Germinal center (tissue), 1 donor: ENCODE data around the gene PAK1IP1.
A peak's percentile ranks its signal among the peaks of the same experiment; 100 is the strongest.
"Not testable (repeated sequence)": the region's sequence is repeated elsewhere in the genome, so short reads cannot be mapped to it uniquely, and the experiment has no call there.

ENCODE experiments used
- DNase-seq: peaks from one replicate; pipeline ENCODE4 v3.0.0; 2012; ENCODE audit warnings: mixed read lengths, low spot score

The PAK1IP1 gene, protein sequence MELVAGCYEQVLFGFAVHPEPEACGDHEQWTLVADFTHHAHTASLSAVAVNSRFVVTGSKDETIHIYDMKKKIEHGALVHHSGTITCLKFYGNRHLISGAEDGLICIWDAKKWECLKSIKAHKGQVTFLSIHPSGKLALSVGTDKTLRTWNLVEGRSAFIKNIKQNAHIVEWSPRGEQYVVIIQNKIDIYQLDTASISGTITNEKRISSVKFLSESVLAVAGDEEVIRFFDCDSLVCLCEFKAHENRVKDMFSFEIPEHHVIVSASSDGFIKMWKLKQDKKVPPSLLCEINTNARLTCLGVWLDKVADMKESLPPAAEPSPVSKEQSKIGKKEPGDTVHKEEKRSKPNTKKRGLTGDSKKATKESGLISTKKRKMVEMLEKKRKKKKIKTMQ

DNA sequence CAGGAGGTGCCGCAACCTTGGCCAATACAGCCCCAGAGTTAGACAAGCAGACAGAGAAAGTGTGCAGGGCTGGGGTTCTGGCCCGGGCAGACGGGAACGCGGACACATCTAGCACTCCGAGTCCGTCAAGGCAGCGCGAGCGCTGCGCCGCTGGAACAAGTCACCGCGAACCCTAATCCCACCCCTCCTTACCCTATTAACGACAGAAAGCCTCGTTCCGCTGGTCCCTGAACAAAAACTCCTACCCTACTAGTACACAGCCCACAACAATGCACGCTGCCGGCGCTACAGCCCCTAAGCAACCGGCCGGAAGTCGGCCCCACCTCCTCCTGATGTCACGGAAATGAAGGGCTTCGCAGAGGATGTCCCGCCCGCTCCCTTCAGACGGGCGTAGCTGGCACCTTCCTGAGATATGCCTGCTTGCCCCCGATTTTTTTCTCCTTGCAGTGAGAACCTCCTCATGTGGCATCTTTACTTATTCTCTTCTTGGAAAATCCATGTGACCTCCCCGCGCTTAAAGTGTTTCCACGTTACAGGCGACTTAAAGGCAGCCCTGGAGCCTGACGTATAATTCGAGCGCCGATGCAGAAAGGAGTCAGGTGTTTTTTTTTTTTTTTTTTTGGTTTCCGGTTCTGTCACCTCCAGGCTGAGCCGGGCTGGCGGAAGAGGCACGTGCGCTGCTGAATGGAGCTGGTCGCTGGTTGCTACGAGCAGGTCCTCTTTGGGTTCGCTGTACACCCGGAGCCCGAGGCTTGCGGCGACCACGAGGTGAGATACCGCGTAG, at the start of gene PAK1IP1, which contains the start of gene C6orf52:
TSS of gene PAK1IP1 (plus strand) at position 671 of the 784 bp plus-strand sequence. CDS start at position 685, 14 bp downstream.
TSS of gene C6orf52 (minus strand) at position 315 of the 784 bp plus-strand sequence. CDS start 7,066 bp downstream, outside the sequence.
- peak; percentile 93 for DNase-seq

DNA sequence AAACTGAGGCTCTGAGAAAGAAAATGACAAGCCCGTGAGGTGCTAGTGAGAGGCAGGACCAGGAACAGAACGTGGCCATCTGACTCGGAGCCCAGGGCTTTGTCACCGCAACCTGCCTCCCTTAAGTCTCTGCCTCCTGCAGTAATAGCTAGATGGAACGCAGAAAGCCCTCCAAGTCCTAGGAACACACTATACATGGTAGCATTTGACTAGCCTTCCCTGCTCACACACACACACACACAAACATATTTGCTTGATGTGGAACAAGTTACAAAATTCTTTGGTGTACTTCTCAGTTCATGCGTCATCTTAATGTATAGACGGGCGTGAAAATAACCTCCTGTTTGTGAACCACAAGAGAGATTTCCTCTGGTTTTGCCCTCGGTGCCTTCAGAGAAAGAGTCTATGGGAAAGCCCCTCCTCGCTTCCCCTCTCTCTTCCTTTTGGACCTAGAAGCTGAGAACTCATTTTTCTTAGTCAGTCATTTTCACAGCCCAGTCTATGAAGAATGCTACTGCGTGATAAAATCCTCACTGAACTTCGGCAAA, 39.2 kb upstream of the PAK1IP1 start:
- DNase-seq = no peak

DNA sequence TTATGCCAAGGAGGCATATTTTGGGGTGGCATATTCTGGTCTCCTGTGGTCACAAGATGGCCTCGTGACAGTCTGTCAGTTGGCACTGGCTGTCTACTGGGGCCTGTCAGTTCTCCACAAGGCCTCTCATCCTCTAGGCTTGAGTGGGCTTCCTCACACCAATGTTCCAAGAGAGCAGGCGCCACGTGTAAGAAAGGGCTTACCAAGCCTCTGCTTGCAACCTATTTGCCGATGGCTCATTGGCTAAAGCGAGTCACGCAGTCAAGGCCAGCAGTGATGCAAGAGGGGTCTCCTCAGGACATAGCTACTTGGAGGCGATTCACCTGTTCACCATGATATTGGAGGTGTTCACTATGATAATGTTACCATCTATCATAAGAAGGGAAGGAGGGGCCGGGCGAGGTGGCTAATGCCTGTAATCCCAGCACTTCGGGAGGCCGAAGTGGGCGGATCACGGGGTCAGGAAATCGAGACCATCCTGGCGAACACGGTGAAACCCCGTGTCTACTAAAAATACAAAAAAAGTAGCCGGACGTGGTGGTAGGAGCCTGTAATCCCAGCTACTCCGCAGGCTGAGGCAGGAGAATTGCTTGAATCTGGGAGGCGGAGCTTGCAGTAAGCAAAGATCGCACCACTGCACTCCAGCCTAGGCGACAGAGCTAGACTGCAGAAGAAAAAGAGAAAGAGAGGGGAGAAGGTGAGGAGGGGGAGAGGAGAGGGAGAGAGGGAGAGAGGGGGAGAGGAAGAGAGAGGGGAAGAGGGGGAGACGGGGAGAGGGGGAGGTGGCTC, 35.7 kb upstream of the PAK1IP1 start:
- DNase-seq = no peak

DNA sequence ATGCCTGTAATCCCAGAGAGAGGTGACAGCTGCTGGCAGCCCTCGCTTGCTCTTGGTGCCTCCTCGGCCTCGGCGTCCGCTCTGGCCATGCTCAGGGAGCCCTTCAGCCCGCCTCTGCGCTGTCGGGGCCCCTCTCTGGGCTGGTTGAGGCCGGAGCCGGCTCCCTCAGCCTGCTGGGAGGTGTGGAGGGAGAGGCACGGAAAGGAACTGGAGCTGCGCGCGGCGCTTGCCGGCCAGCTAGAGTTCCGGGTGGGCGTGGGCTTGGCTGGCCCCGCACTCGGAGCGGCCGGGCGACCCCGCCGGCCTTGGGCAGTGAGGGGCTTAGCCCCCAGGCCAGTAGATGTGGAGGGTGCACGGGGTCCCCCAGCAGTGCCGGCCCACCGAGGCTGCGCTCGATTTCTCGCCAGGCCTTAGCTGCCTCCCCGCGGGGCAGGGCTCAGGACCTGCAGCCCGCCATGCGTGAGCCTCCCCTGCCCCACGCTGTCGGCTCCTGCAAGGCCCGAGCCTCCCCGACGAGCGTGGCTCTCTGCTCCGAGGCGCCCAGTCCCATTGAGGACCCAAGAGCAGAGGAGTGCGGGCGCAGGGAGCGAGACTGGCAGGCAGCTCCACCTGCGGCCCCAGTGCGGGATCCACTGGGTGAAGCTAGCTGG, 34.9 kb upstream of the PAK1IP1 start:
- DNase-seq = no peak

DNA sequence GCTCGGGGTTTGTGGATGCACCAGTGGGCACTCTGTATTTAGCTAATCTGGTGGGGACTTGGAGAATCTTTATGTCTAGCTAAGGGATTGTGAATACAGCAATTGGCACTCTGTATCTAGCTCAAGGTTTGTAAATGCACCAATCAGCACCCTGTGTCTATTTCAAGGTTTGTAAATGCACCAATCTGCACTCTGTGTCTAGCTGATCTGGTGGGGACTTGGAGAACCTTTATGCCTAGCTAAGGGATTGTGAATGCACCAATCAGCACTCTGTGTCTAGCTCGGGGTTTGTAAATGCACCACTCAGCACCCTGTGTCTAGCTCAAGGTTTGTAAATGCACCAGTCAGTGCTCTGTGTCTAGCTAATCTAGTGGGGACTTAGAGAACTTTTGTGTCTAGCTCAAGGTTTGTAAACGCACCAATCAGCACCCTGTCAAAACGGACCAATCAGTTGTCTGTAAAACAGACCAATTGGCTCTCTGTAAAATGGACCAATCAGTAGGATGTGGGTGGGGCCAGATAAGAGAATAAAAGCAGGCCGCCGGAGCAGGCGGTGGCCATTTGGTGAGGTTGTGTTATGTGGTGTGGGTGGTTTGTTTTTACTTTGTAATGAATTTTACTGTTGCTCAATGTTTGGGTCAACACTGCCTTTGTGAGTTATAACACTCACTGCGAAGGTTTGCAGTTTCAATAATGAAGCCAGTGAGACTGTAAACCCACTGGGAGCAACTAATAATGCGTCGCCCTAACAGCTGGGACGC, 34.2 kb upstream of the PAK1IP1 start:
- DNase-seq = not testable (repeated sequence)

DNA sequence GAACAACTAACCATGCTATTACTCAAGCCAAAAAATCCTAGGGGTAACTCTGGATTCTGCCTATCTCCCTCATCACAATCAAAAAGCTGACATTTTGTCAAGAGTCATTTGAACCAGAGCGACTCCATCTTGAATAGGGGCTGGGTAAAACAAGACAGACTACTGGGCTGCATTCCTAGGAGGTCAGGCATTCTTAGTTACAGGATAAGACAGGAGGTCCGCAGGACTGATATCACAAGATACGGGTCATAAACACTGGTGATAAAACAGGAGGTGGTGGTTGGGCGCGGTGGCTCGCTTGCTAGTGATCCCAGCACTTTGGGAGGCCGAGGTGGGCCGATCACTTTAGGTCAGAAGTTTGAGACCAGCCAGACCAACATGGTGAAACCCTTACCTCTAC, 32.6 kb upstream of the PAK1IP1 start:
- DNase-seq = no peak

DNA sequence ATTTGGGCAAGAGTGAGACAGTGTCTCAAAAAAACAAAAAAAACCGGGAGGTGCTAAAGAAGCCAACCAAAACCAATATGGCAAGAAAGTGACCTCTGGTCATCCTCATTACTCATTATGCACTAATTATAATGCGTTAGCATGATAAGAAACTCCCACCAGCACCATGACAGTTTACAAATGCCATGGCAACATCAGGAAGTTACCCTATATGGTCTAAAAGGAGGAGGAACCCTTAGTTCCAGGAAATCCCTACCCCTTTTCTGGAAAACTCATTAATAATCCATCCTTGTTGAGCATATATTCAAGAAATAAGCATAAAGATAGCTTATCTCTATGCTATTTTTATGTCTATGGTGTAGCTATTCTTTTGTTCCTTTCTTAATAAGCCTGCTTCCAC, 32.0 kb upstream of the PAK1IP1 start:
- no peak for DNase-seq

DNA sequence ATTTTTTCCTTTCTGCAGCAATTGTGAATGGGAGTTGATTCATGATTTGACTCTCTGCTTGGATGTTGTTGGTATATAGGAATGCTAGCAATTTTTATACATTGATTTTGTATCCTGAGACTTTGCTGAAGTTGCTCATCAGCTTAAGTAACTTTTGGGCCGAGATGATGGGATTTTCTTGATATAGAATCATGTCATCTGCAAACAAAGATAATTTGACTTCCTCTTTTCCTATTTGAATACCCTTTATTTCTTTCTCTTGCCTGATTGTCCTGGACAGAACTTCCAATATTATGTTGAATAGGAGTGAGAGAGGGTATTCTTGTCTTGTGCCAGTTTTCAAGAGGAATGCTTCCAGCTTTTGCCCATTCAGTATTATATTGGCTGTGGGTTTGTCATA, 29.2 kb upstream of the PAK1IP1 start:
- not testable (repeated sequence) for DNase-seq

DNA sequence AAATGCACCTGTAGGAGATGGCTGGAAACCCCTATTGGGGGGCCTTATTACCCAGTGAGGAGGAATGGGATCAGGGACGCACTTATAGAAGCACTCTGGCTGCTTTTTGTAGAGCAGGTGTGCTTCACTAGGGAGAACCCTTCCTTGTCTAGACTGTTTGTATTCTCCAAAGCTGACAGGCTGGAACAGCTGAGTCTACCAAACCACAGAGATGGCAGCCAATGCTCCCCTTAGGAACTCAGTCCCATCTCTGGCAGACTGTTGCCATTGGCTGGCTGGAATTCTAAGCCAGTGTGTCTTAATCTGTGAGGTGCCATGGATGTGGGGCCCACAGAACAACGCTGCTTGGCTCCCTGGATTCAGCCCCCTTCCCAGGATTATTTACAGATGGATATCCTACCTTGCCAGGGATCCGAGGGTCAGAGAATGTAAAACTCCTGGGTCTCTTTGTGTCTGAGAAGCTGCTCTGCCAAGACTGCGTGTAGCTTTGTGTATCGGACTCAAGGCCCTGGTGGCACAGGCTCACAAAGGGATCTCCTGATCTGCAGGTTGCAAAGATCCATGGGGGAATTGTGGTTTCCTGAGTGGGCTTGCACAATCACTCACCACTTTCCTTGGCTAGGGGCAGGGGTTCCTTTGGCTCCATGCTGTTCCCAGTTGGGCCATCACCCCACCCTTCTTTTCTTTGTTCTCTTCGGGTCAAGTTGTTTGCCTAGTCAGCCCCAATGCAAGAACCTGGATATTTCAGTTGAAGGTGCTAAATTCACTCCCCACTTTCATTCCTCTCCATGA, 26.4 kb upstream of the PAK1IP1 start:
- DNase-seq = no peak

DNA sequence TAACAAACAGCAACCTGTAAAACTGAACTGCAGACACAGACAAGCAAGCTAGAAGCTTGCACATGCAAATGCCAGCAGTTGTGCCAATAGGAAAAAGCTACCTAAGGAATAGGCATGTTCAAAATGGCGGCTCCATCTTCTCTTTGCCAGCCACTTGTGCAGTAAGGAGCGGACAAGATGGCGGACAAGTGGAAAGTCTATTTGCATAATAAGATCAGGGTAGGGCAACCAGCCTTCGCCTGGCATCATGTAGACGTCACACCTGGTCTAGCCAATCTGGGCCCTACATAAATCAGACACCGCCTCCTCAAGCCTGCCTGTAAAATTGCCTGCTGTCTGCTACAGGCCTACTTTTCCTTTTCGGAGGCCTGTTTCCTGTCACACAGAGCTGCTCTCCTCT, 18.4 kb upstream of the PAK1IP1 start:
- no peak for DNase-seq

DNA sequence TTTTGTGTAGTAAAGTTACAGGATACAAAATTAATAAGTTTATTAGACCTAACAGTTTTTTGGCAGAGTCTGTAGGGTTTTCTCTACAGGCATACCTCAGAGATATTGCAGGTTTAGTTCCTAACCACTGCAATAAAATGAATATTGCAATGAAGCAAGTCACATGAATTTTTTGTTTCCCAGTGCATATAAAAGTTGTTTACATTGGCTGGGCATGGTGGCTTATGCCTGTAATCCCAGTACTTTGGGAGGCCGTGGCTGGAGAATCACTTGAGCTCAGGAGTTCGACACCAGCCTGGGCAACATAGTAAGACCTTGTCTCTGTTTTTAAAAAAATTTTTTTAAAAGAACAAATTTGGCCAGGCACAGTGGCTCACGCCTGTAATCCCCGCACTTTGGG, 16.3 kb upstream of the PAK1IP1 start:
- DNase-seq = no peak

DNA sequence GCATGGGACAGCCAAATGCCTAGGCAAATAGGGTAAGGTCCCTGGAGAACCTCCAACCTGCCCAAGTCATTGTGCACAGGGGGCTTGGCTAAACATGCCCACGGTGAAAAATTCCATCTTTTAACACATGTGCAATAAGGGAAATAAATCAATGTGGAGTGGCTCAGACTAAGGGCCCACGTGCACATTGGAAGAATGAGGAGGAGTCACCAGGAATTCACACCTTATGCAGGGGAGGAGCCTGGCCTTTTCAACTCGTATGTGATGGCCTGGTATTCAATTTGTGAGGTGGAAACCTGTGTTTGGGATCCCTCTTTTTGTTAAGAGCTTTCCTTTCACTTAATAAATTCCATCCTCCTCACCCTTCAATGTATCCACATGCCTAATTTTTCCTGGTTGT, 13.0 kb upstream of the PAK1IP1 start:
- no peak for DNase-seq

DNA sequence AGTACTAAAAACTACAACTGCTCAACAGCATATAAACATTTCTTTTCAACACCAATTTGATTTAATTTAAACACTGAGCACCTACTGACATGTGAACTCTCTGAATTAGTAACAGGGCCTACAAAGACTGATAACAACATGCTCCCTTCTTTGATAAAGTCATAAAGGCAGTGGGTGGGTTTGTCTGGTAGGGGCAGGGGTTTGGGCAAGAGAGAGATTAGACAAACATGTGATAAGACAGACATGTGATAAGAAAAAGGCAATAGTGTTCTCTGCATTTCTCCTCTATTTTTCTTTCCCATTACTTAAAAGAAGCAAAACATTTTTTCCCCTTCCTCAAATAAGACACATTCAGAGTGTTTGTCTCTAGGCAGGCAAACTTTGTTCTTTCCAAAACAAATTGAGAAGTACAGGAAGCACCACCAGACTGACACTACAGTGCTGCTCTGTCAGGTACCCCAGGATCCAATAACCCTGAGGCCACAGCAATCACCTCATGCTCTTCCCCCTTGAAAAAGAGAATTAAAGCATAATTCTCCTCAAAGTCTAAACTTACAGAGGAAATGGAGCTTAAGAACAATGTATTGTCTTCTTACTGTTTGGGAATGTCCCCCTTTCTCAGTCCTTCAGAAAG, 12.3 kb upstream of the PAK1IP1 start:
- DNase-seq = no peak

DNA sequence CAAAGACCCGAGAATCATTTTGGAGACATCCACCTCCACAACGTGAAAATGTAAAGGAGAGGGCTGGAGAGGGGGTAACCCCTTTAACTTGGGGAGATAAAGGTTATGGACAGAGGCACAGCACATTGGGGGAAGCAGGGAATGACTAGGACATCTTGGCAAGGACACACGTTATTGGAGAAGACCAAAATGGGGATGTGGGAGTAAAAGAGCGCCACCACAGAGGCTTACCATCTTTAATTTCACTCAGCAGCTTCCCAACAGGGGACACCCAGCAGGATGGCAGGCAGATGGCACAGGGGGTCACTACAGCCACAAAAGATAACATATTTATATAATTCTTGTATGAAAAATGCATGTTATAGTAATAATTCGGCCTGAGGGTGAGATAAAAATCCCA, 10.2 kb upstream of the PAK1IP1 start:
- no peak for DNase-seq

DNA sequence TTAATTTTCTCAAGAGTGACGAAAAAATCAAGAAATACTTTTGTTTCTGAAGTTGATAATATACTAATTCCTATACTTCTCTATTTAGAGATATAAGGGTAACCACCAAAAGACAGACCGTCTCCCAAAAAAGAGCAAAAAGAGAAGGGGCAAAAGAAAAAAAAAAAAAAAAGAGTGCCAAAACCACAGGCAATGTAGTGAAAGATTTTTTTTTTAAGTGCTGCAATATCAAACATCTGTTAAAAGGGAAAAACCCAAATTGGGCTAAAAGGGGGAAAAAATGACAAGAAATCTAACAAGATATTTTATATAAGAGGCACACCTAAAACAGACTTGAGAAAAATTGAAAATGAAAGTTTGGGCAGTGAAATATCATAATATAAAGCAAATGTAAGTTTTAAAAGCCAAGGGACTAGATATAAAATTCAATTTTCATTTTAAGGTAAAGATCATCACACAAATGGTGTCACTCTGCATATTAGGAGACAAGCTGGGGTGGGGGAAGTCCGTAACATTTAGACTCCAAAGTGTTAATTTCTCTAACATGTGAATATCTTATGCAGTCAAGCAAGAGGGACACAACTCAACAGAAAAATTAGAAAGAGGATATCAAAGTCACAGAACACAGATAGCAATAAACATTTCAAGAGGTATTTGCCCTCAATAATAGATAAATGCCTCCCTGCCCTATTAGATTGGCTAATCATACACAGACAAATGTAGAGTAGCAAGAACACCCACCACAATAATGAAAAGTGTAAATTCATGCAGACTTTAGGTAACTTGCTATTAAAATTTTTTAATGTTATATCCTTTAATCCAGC, 9.5 kb upstream of the PAK1IP1 start:
- no peak for DNase-seq

DNA sequence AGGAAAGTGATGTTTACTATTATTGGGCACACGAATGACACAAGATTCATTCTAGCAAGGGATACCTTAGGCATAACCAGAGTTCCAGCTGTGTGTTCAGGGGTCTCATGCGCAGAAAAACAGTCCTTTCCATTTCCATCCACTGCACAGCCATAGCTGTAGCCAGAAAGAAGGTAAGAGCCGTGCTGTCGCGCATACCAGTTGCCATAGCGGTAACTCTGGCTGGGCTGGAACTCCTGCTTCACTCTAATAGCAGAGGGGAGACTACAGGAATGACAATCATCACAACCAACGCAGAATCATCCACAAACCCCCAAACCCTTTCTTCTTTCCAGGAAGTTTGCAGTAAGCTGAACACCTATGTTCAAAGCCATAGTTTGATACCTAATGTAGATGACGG, 7.9 kb upstream of the PAK1IP1 start:
- DNase-seq = no peak

DNA sequence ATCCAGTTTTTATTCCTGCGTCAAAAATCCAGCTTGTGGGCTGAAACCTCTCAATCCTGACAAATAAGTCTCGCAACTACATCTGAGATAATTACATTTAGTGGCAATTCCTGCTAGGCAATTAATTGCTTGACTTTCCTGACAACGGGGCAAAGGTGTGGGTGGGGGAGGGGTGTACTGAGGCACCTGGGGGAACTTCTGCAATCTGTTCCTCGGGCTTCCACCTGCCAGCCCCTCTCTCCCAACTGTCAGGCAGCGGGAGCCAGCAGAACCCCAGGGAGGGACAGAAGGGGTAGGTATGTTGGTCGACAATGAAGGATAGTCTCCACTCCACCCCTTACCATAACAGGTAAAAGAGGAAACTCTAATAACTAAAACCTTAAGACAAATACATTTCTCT, 7.2 kb upstream of the PAK1IP1 start:
- no peak for DNase-seq

DNA sequence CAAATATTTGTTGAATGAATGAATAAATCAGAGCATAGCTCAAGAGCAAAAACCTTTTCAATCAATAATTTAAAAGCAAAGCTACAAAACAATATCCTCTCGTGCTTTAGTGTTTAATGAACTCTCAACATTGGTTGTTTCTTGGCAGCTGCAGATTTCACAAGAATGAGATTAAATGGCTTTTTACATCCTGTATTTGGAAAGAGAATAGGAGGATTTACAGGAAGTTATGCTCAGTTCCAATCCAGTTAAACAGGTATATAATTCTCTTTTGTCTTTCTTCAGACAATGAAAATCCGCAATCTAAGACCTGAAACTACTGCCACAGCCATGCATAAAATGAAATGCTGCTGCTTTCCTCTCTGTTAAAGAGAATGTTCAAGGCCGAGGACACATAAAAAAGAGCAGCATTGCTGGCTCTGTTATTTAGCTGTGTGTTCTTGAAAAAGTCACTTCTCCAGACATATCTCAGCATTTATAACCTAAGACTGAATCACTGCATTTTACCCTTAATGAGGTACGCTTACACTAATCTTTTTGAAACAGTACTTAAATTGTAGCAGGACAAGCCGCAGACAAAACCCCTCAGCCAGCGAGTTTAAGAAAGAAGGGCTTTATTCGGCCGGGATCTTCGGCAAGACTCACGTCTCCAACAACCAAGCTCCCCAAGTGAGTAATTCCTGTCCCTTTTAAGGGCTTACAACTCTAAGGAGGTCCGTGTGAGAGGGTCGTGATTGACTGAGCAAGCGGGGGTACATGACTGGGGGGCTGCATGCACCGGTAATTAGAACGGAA, 3.9 kb upstream of the PAK1IP1 start:
- no peak for DNase-seq
